Dermis microvascular lymphatic vessel endothelial cell (primary cell): ENCODE data around the gene ZNF382. TPM values are rescaled to one million over a fixed set of nuclear protein-coding genes. Genes with fewer than 3 reads are reported as not detected.

Experiments
- DNase-seq, 2 donors: peaks; one replicate each; pipeline versions ENCODE4 v3.0.0 to v3.0.0-alpha.2; 2010; ENCODE audit warnings: low read depth in 2 of 2
- total RNA-seq: library from RNA; depleted of rRNA; stranded (reverse); fragments of >200 nt; gene quantifications from 2 replicates; pipeline ENCODE4 v1.2.1, GENCODE V29; 2014

The ZNF382 gene
- total RNA-seq, 1 donor from 2014 or later = 3.1 TPM

GRCh38 chr19:36679455-36679854 is 74.3 kb downstream of the ZNF382 start:
- DNase-seq = no peak

Other genes starting within 250 kb of the ZNF382 start
- 2.8 and 3.4 TPM in 2 replicates for gene ZFP14, start 226.1 kb upstream of the ZNF382 start, total RNA-seq
- 3.2 and 4.0 TPM in 2 replicates for gene ZFP82, start 186.7 kb upstream of the ZNF382 start, total RNA-seq
- 5.6 and 7.8 TPM in 2 replicates for gene ZNF566, start 115.8 kb upstream of the ZNF382 start, total RNA-seq
- 12.7 and 18.5 TPM in 2 replicates for gene ZNF260, start 77.0 kb upstream of the ZNF382 start, total RNA-seq
- gene ZNF529, start 32.0 kb upstream of the ZNF382 start, total RNA-seq = 4.6 and 5.9 TPM in 2 replicates
- gene ZNF461, start 61.5 kb downstream of the ZNF382 start, total RNA-seq = 5.4 TPM in 2 replicates
- 2.8 and 3.9 TPM in 2 replicates for gene ZNF567, start 82.3 kb downstream of the ZNF382 start, total RNA-seq
- 1.7 and 5.1 TPM in 2 replicates for gene ZNF850, start 167.5 kb downstream of the ZNF382 start, total RNA-seq
- 8.3 and 8.5 TPM in 2 replicates for gene ZNF790, start 233.1 kb downstream of the ZNF382 start, total RNA-seq
- 2.6 and 5.1 TPM in 2 replicates for gene ZNF345, start 245.6 kb downstream of the ZNF382 start, total RNA-seq